Peyer's patch (tissue), 4 donors: ENCODE measurements around the gene ATP2C1.

Source experiments
- POLR2A ChIP-seq, 2 donors: fragments of 450-650 bp; IDR thresholded peaks; one replicate each; pipeline ENCODE4 v1.5.1; 2017; ENCODE audit warnings: antibody characterized with exemption in 2 of 2, mild to moderate bottlenecking in 2 of 2, moderate library complexity in 2 of 2
- TF ChIP-seq, protein P1 (sequence below), 6 experiments: fragments of 450-650 bp in 4 of 6; fragments of 200-600 bp in 2 of 6; sonication (generic) in 1 of 6; IDR thresholded peaks; one replicate each; pipeline ENCODE4 v1.5.1; 2017 to 2019; ENCODE audit warnings: antibody characterized with exemption in 6 of 6, mild to moderate bottlenecking in 3 of 6, moderate library complexity in 1 of 6

DNA sequence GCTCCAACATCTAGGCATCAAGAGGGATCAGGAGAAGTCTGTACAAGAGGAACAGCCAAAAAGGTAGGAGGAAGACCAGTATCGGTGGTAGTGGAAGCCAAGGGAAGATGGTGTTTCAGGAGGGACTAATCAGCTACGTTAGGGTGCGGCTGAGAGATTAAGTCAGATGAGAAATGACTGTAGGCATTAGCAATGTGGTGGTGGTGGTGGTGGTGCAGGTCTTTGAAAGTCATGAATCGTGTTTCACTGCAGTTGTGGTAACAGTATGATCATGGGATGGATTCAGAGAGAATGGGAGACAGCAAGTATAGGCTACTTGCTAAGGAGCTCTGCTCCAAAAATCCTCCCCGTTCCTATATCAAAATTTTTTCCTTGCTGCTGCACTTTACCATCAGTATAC lies 97.2 kb downstream of the ATP2C1 start:
- TF ChIP-seq, protein P1, sequence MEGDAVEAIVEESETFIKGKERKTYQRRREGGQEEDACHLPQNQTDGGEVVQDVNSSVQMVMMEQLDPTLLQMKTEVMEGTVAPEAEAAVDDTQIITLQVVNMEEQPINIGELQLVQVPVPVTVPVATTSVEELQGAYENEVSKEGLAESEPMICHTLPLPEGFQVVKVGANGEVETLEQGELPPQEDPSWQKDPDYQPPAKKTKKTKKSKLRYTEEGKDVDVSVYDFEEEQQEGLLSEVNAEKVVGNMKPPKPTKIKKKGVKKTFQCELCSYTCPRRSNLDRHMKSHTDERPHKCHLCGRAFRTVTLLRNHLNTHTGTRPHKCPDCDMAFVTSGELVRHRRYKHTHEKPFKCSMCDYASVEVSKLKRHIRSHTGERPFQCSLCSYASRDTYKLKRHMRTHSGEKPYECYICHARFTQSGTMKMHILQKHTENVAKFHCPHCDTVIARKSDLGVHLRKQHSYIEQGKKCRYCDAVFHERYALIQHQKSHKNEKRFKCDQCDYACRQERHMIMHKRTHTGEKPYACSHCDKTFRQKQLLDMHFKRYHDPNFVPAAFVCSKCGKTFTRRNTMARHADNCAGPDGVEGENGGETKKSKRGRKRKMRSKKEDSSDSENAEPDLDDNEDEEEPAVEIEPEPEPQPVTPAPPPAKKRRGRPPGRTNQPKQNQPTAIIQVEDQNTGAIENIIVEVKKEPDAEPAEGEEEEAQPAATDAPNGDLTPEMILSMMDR (IDR thresholded peaks at IDR 0.05), result no peak
- TF ChIP-seq POLR2A (IDR thresholded peaks at IDR 0.05), result no peak
